Body of pancreas (tissue), 4 donors: ENCODE measurements around the gene CYB5B. TPM values are rescaled to one million over a fixed set of nuclear protein-coding genes. Genes with fewer than 3 reads are reported as not detected.

Experiments used
- ATAC-seq: fragments of 150-250 bp; one replicate; pipeline ENCODE4 v1.9.1; 2016
- DNase-seq, 4 donors: peaks; one replicate each; pipeline ENCODE4 v3.0.0-alpha.2; 2019
- H3K27ac ChIP-seq, 4 donors: fragments of 200-600 bp; sonication (generic); 1 replicate in 3 of 4; 2 replicates in 1 of 4; pipeline versions ENCODE4 v1.5.1 to v1.6.1; 2016 to 2019; ENCODE audit warnings: mild to moderate bottlenecking in 1 of 4, mixed read lengths in 1 of 4, moderate library complexity in 1 of 4
- H3K27me3 ChIP-seq, 2 donors: fragments of 200-600 bp; sonication (generic); one replicate each; pipeline ENCODE4 v1.6.0; 2016; ENCODE audit warnings: mild to moderate bottlenecking in 1 of 2
- H3K36me3 ChIP-seq, 2 donors: fragments of 200-600 bp; sonication (generic); replicated peaks in 1 of 2; 2 replicates each; pipeline ENCODE4 v1.5.1; 2016; ENCODE audit warnings: low read depth in 2 of 2; ENCODE audit not compliant: insufficient read depth in 1 of 2
- H3K4me1 ChIP-seq: fragments of 200-600 bp; sonication (generic); one replicate; pipeline ENCODE4 v1.6.0; 2016
- H3K4me3 ChIP-seq, 2 donors: fragments of 200-600 bp; sonication (generic); 1 replicate in 1 of 2; 2 replicates in 1 of 2; pipeline ENCODE4 v1.5.1; 2016 to 2019
- H3K9me3 ChIP-seq, 3 donors: fragments of 200-600 bp; sonication (generic); 1 replicate in 2 of 3; 2 replicates in 1 of 3; pipeline ENCODE4 v1.5.1; 2016
- CTCF ChIP-seq, 7 experiments: fragments of 450-650 bp in 4 of 7; fragments of 200-600 bp in 3 of 7; sonication (generic) in 3 of 7; IDR thresholded peaks; one replicate each; pipeline ENCODE4 v1.5.1; 2016 to 2019; ENCODE audit warnings: antibody characterized with exemption in 7 of 7
- POLR2A ChIP-seq, 3 donors: fragments of 450-650 bp; IDR thresholded peaks; one replicate each; pipeline ENCODE4 v1.6.1; 2016; ENCODE audit warnings: antibody characterized with exemption in 3 of 3, mild to moderate bottlenecking in 2 of 3
- WGBS, 2 donors: methylation state at CpG; one replicate each; pipeline ENCODE4 v1.1.5; 2017; 5-methylcytosine and 5-hydroxymethylcytosine counted together
- intact Hi-C: fragments of 100-400 bp; cut with DNase I; formaldehyde crosslinking; loops from one replicate; pipeline ENCODE4 v1.15.1; 2023
- total RNA-seq, 2 donors: library from RNA; depleted of rRNA; stranded (reverse); fragments of >200 nt; gene quantifications; one replicate each; pipeline ENCODE4 v1.1.0, GENCODE V29; 2016

CYB5B gene
- total RNA-seq, 2 donors from 2014 or later = 8.2 to 20.0 TPM

DNA sequence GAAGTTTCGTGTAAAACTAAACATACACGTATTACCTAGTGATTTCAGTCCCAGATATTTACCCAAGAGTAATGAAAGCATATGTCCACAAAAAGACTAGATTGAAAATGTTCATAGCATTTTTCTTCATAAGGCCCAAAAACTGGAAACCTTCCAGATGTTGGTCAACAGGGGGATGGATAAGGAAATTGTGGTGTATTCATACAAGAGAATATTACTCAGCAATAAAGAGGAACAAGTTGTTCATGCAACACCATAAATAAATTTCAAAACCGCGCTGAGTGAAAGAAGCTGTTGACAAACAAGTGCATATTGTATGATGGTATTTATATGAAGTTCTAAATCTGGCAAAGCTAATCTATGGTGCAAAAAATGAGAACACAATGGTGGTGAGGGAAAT is 87.2 kb downstream of the CYB5B start:
- Histone ChIP-seq H3K4me1 (no peaks in the 10 kb centered on the region), H3K4me3 (no peak overlapping the region), H3K9me3 (no peaks in the 10 kb centered on the region), H3K27me3 (no peaks in the 10 kb centered on the region), H3K27ac (no peak overlapping the region), H3K36me3 (no peaks in the 10 kb centered on the region)
- intact Hi-C loops = no loop called here
- peak in 1 of 4 donors; percentile 36 for DNase-seq
- WGBS, 2 donors = 90 to 95% methylated on average over 4 of the region's 4 CpGs
- no peak for ATAC-seq
- no peak for TF ChIP-seq CTCF (IDR thresholded peaks at IDR 0.05)
- TF ChIP-seq POLR2A (IDR thresholded peaks at IDR 0.05) = no peak

- H3K27ac ChIP-seq = no peak overlapping the region
- H3K9me3 ChIP-seq = no peaks in the 10 kb centered on the region
- 55 to 58% methylated on average over 2 of the region's 2 CpGs for WGBS, 2 donors
- H3K36me3 ChIP-seq = no peaks in the 10 kb centered on the region
- H3K4me1 ChIP-seq = no peaks in the 10 kb centered on the region
- intact Hi-C loops = no loop called here
- DNase-seq (no peak), ATAC-seq (no peak)
- TF ChIP-seq POLR2A (IDR thresholded peaks at IDR 0.05) = no peak
- no peak for TF ChIP-seq CTCF (IDR thresholded peaks at IDR 0.05)
- no peaks in the 10 kb centered on the region for H3K27me3 ChIP-seq
- H3K4me3 ChIP-seq = no peak overlapping the region
Measured at GRCh38 chr16:69513180-69513966, 89.0 kb downstream of the CYB5B start.

DNA sequence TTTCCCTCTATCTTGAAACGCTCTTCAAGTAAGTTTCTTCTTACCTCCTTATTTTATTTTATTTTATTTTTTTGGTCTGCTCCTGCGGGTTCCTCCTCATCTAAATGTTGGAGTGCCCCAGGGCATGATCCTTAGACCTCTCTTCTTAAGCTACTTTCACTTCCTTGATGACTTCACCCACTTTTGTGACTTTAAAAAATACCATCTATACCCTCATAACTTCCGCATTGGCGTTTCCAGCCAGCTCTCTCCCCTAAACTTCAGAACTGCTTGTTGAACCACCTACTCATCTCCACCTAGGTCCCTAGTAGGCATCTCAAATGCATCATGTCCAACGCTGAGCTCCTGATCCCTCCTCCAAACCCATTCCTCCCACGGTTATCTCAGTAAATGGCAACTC is 89.9 kb downstream of the CYB5B start:
- TF ChIP-seq POLR2A (IDR thresholded peaks at IDR 0.05) = no peak
- no peak for TF ChIP-seq CTCF (IDR thresholded peaks at IDR 0.05)
- Histone ChIP-seq H3K27me3 (no peaks in the 10 kb centered on the region), H3K4me3 (no peak overlapping the region), H3K27ac (no peak overlapping the region), H3K4me1 (no peaks in the 10 kb centered on the region), H3K9me3 (no peaks in the 10 kb centered on the region), H3K36me3 (no peaks in the 10 kb centered on the region)
- 82 to 84% methylated on average over 6 of the region's 6 CpGs for WGBS, 2 donors
- ATAC-seq = no peak
- DNase-seq = no peak
- intact Hi-C loops = no loop called here

Other genes starting within 250 kb of the CYB5B start
- gene SNTB2, start 237.5 kb upstream of the CYB5B start, total RNA-seq = 10 to 100 TPM; 11.2 to 13.5 TPM
- 10 to 100 TPM; 29.8 to 30.7 TPM for gene VPS4A, start 113.3 kb upstream of the CYB5B start, total RNA-seq
- gene PDF, start 94.0 kb upstream of the CYB5B start, total RNA-seq = 10 to 100 TPM; 38.1 to 45.2 TPM
- 10 to 100 TPM; 39.4 to 46.8 TPM for gene COG8, start 85.1 kb upstream of the CYB5B start, total RNA-seq
- 1 to 10 TPM; 3.3 to 8.8 TPM for gene NIP7, start 84.8 kb upstream of the CYB5B start, total RNA-seq
- gene TMED6, start 72.8 kb upstream of the CYB5B start, total RNA-seq = 10 to 100 TPM; 23.1 to 62.8 TPM
- 10 to 100 TPM; 11.4 to 27.7 TPM for gene TERF2, start 38.6 kb upstream of the CYB5B start, total RNA-seq
- 10 to 100 TPM; 38.1 to 38.9 TPM for gene NFAT5, start 141.3 kb downstream of the CYB5B start, total RNA-seq